ENCODE data around the gene DEDD2. TPM values are rescaled to one million over a fixed set of nuclear protein-coding genes. Genes with fewer than 3 reads are reported as not detected.
A peak's percentile ranks its signal among the peaks of the same experiment; 100 is the strongest.

The DEDD2 gene
- total RNA-seq, 2 donors from 2014 or later = 19.2 to 24.8 TPM

DNA sequence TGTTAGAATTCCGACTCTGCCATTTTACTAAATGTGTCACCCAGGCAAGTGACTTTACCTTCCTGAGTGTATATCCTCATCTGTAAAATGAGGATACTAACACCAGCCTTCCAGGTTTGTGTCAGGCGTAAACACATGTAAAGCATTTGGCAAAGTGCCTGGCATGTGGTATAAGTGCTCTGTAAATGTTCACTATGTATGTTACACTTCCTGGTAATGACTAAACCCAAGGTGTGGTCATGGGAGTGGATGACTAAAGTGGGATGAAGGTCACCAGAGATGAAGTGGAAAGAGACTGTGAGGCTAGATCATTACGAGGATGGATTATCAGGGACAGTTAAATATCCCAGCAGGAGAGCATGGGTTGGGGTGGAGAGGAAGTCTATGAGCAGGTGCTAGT lies 25.6 kb downstream of the DEDD2 start:
- H3K4me3 ChIP-seq = no peak overlapping the region
- H3K27ac ChIP-seq = no peak overlapping the region
- TF ChIP-seq, protein P1, sequence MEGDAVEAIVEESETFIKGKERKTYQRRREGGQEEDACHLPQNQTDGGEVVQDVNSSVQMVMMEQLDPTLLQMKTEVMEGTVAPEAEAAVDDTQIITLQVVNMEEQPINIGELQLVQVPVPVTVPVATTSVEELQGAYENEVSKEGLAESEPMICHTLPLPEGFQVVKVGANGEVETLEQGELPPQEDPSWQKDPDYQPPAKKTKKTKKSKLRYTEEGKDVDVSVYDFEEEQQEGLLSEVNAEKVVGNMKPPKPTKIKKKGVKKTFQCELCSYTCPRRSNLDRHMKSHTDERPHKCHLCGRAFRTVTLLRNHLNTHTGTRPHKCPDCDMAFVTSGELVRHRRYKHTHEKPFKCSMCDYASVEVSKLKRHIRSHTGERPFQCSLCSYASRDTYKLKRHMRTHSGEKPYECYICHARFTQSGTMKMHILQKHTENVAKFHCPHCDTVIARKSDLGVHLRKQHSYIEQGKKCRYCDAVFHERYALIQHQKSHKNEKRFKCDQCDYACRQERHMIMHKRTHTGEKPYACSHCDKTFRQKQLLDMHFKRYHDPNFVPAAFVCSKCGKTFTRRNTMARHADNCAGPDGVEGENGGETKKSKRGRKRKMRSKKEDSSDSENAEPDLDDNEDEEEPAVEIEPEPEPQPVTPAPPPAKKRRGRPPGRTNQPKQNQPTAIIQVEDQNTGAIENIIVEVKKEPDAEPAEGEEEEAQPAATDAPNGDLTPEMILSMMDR (IDR thresholded peaks at IDR 0.05) = no peak
- H3K9me3 ChIP-seq = no peaks in the 10 kb centered on the region
- H3K27me3 ChIP-seq = no peaks in the 10 kb centered on the region
- H3K4me1 ChIP-seq = no peaks in the 10 kb centered on the region
- H3K36me3 ChIP-seq = no peaks in the 10 kb centered on the region
- no peak for DNase-seq (ENCODE audit: low spot score)

DNA sequence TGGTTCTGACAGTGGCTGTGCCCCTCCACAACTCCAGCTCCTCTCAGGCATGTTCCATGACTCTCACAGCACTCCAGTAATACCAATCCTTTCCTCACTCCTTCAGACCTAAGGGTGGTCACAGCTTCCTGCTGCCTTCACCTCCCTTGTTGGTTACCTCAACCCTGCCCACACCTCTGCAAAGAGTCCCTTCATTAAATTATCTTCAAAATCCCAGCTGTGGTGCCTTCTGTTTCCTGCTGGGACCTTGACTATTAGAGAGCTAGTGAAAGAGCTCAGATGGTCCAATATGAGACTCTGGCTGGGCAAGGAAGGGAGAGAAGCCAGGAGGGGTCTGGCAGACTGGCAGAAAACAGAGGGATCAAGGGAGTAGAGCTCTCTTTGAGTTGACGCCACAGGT lies 26.1 kb downstream of the DEDD2 start:
- no peaks in the 10 kb centered on the region for H3K9me3 ChIP-seq
- TF ChIP-seq, protein P1 (IDR thresholded peaks at IDR 0.05) = no peak
- no peak overlapping the region for H3K27ac ChIP-seq
- H3K27me3 ChIP-seq = no peaks in the 10 kb centered on the region
- H3K4me3 ChIP-seq = no peak overlapping the region
- no peaks in the 10 kb centered on the region for H3K4me1 ChIP-seq
- DNase-seq (ENCODE audit: low spot score) = no peak
- H3K36me3 ChIP-seq = no peaks in the 10 kb centered on the region

DNA sequence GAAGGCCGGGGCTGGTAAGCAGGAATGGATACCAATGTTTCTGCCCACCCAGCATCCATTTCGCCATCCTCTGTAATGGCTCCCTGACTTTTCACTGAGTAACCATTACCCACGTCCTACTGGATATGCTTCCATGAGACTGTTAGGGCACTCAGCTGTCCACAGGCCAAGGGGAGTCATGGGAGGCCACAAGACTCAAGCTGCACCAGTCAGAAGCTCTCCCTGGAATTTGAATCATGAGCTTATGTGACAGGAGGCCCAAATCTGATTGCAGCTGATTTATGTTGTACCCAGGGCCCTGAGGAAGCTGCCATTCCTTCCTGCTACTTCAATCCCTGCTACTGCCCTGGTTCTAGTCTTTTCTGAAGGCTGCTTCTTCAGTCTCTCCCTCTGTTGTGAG lies 28.3 kb downstream of the DEDD2 start:
- Histone ChIP-seq H3K4me3 (no peak overlapping the region), H3K4me1 (no peaks in the 10 kb centered on the region), H3K27ac (no peak overlapping the region), H3K9me3 (no peaks in the 10 kb centered on the region), H3K27me3 (no peaks in the 10 kb centered on the region), H3K36me3 (no peaks in the 10 kb centered on the region)
- no peak for DNase-seq (ENCODE audit: low spot score)
- TF ChIP-seq, protein P1 (IDR thresholded peaks at IDR 0.05) = no peak

DNA sequence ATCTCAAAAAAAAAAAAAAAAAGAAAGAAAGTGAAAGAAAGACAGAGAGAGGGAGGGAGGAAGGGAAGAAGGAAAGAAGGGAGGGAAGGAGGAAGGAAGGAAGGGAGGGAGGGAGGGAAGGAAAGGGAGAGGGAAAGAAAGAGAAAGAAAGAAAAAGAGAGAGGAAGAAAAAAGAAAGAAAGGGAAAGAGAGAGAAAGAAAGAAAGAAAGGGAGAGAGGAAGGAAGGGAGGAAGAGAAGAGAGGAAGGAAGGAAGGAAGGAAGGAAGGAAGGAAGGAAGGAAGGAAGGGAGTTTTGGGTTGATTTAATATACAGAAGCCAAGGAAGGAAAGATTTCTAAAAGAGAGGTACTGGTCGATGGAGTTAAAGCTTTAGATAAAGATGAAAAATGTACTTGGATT lies 28.8 kb downstream of the DEDD2 start:
- Histone ChIP-seq H3K9me3 (no peaks in the 10 kb centered on the region), H3K36me3 (no peaks in the 10 kb centered on the region), H3K4me1 (no peaks in the 10 kb centered on the region), H3K4me3 (no peak overlapping the region), H3K27ac (no peak overlapping the region), H3K27me3 (no peaks in the 10 kb centered on the region)
- TF ChIP-seq, protein P1 (IDR thresholded peaks at IDR 0.05) = no peak
- DNase-seq (ENCODE audit: low spot score) = no peak

DNA sequence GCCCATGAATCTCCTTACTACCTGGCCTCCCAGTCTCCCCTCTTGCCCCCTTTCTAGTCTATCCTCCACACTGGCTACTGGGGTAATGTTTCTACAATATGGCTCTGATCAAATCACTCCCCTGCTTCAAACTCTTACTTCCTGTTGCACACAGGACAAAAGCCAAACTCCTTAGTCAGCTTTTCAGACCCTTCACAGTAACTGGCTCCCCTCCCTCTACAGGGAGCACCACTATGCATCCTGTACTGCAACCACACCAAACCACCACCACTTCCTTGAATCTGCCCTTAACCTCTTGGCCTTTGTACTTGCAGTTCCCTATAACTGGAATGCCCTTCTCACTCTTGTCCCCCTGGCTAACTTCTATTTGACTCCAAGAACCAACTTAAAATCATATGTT lies 32.2 kb downstream of the DEDD2 start:
- no peak overlapping the region for H3K27ac ChIP-seq
- no peak for DNase-seq (ENCODE audit: low spot score)
- H3K4me1 ChIP-seq = no peaks in the 10 kb centered on the region
- no peaks in the 10 kb centered on the region for H3K36me3 ChIP-seq
- no peaks in the 10 kb centered on the region for H3K9me3 ChIP-seq
- TF ChIP-seq, protein P1 (IDR thresholded peaks at IDR 0.05) = no peak
- peaks cover 0 to 10% of the 10 kb centered on the region in 2 donors for H3K27me3 ChIP-seq
- no peak overlapping the region for H3K4me3 ChIP-seq

DNA sequence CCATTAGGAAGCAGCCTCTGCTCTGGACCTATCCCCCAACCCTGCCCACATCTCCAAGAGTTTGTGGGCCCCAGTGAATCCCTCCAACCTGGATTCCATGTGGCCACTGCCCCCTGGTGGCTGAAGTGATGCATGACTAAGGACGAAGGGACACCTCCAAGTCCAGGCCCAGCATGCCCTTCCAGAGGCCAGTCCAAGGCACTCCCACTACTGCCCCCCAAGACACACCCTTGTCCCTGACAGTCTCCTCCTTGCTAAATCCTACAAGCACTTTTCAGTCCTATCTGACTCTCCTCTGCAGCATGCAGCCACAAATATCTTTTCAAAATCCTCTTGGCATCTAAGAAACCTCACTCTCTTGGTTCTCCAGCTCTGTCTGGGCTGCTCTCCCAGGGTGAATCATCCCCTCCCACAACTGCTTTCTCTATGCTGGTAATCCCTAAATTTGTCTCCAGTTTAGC lies 33.0 kb downstream of the DEDD2 start:
- H3K4me3 ChIP-seq = no peak overlapping the region
- peaks cover 6 to 19% of the 10 kb centered on the region in 2 donors for H3K27me3 ChIP-seq
- TF ChIP-seq, protein P1 (IDR thresholded peaks at IDR 0.05) = peak; percentile 85 to 92
- no peaks in the 10 kb centered on the region for H3K9me3 ChIP-seq
- H3K36me3 ChIP-seq = no peaks in the 10 kb centered on the region
- H3K27ac ChIP-seq = no peak overlapping the region
- no peaks in the 10 kb centered on the region for H3K4me1 ChIP-seq
- peak; percentile 82 for DNase-seq (ENCODE audit: low spot score)
